Stimulated activated CD8-positive, alpha-beta memory T cell treated with anti-CD3 and anti-CD28 coated beads, Interleukin-4, amount 100 ng/mL, for 48 hours (primary cell): Measurements from ENCODE around the gene PPP4C.

Source experiments
- DNase-seq: peaks from one replicate; pipeline ENCODE4 v3.0.0-alpha.2; 2020

PPP4C gene

GRCh38 chr16:30131869-30132475 is 56.2 kb downstream of the PPP4C start:
- DNase-seq: no peak

DNA sequence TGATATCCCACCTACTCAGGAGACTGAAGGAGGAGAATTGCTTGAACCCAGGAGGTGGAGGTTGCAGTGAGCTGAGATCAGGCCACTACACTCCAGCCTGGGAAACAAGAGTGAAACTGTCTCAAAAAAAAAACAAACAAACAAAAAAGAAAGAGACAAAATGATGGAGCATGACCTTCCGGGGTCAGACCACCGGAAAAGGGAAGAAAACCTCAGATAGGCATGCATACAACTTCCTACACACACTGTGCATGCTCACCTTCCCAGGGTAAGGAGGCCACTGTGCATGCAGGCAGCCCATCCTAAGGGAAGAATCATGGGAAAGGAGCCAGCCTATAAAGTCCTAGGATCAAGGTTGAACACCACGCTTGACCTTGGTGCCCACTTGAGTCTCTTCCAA is 56.8 kb downstream of the PPP4C start:
- no peak for DNase-seq
